H1 (cell line): ENCODE results near the gene SMARCA2. TPM values are rescaled to one million over a fixed set of nuclear protein-coding genes. Genes with fewer than 3 reads are reported as not detected.

ENCODE experiments used
- CTCF ChIA-PET: fragments of 300-600 bp; sonication (Branson Sonifier 250); formaldehyde crosslinking; loops from one replicate; lab custom pipeline; 2021; ENCODE audit not compliant: partially characterized antibody; lab: Charles Lee
- POLR2A ChIA-PET: fragments of 300-600 bp; sonication (Branson Sonifier 250); formaldehyde crosslinking; loops from one replicate; lab custom pipeline; 2021; ENCODE audit warnings: inconsistent platforms; ENCODE audit not compliant: partially characterized antibody; lab: Charles Lee
- DNase-seq, 2 experiments: peaks; one replicate each; pipeline versions ENCODE4 v3.0.0 to v3.0.0-alpha.2; 2010 to 2022; ENCODE audit warnings: low spot score in 2 of 2, low read depth in 1 of 2, mixed read lengths in 1 of 2
- FAIRE-seq: peaks from 2 replicates; lab custom pipeline; 2011; peaks lifted over from hg19 to GRCh38; lab: Jason Lieb, UNC
- H2AFZ ChIP-seq: 2 replicates; pipeline ENCODE4 v1.8.1; 2012; ENCODE audit warnings: low read length, inconsistent platforms
- H2AK5ac ChIP-seq: 2 replicates; pipeline ENCODE4 v1.6.1; 2013; ENCODE audit warnings: low read depth, low read length
- H2BK120ac ChIP-seq: replicated peaks from 2 replicates; pipeline ENCODE3; 2013; ENCODE audit warnings: low read depth, low read length, inconsistent platforms
- H2BK12ac ChIP-seq: 2 replicates; pipeline ENCODE4 v1.6.1; 2013; ENCODE audit warnings: low read depth, low read length
- H2BK15ac ChIP-seq: 2 replicates; pipeline ENCODE4 v1.6.1; 2013; ENCODE audit warnings: low read length
- H2BK20ac ChIP-seq: 2 replicates; pipeline ENCODE4 v1.6.1; 2013; ENCODE audit warnings: low read length
- H2BK5ac ChIP-seq: 2 replicates; pipeline ENCODE4 v1.6.1; 2013; ENCODE audit warnings: low read depth, low read length
- H3K14ac ChIP-seq: 2 replicates; pipeline ENCODE4 v1.6.1; 2013; ENCODE audit warnings: inconsistent platforms; ENCODE audit not compliant: insufficient read length
- H3K18ac ChIP-seq: 2 replicates; pipeline ENCODE4 v1.6.1; 2013; ENCODE audit warnings: low read length; ENCODE audit errors: extremely low read depth
- H3K23ac ChIP-seq: 2 replicates; pipeline ENCODE4 v1.6.1; 2013; ENCODE audit warnings: inconsistent platforms; ENCODE audit not compliant: insufficient read length
- H3K23me2 ChIP-seq: 2 replicates; pipeline ENCODE4 v1.6.1; 2013; ENCODE audit warnings: low read depth, low read length
- H3K27ac ChIP-seq: 2 replicates; pipeline ENCODE4 v1.6.1; 2011; ENCODE audit warnings: low read depth, low read length, inconsistent platforms
- H3K27me3 ChIP-seq, 4 experiments: replicated peaks in 1 of 4; 1 replicate in 1 of 4; 2 replicates in 3 of 4; pipeline versions ENCODE4 v1.6.1 to v1.8.1; 2011 to 2013; ENCODE audit warnings: low read length in 3 of 4, mild to moderate bottlenecking in 3 of 4, inconsistent platforms in 2 of 4, mixed read lengths in 2 of 4, moderate library complexity in 1 of 4; ENCODE audit not compliant: control insufficient read depth in 3 of 4, insufficient read depth in 3 of 4; ENCODE audit errors: extremely low read depth in 1 of 4
- H3K36me3 ChIP-seq, 4 experiments: 2 replicates each; pipeline versions ENCODE4 v1.6.1 to v1.8.1; 2011 to 2013; ENCODE audit warnings: mild to moderate bottlenecking in 4 of 4, low read length in 3 of 4, moderate library complexity in 2 of 4, control low read depth in 1 of 4, inconsistent platforms in 1 of 4; ENCODE audit not compliant: insufficient read depth in 4 of 4, control insufficient read depth in 2 of 4
- H3K4ac ChIP-seq: replicated peaks from 2 replicates; pipeline ENCODE3; 2013; ENCODE audit warnings: low read length, low read depth, mixed read lengths, inconsistent platforms; ENCODE audit not compliant: insufficient read length
- H3K4me1 ChIP-seq, 4 experiments: replicated peaks in 1 of 4; 1 replicate in 1 of 4; 2 replicates in 3 of 4; pipeline versions ENCODE4 v1.6.1 to v1.8.1; 2011 to 2013; ENCODE audit warnings: low read length in 3 of 4, inconsistent platforms in 2 of 4, mixed read lengths in 1 of 4; ENCODE audit not compliant: insufficient read depth in 4 of 4, control insufficient read depth in 3 of 4
- H3K4me2 ChIP-seq, 2 experiments: 2 replicates each; pipeline versions ENCODE4 v1.6.1 to v1.8.1; 2011 to 2013; ENCODE audit warnings: low read depth in 2 of 2, low read length in 2 of 2, control low read depth in 1 of 2, inconsistent platforms in 1 of 2, mild to moderate bottlenecking in 1 of 2; ENCODE audit not compliant: insufficient read depth in 1 of 2
- H3K4me3 ChIP-seq, 4 experiments: fragments of 200-600, 300-600 bp in 1 of 4; sonication (generic), shearing (Covaris generic), sonication (Bioruptor Twin) in 1 of 4; 2 replicates each; pipeline versions ENCODE4 v1.5.1 to v1.8.1; 2011 to 2016; ENCODE audit warnings: low read length in 4 of 4, low read depth in 3 of 4, control low read depth in 2 of 4, inconsistent platforms in 2 of 4, mild to moderate bottlenecking in 2 of 4, mixed read lengths in 1 of 4, moderate library complexity in 1 of 4; ENCODE audit not compliant: insufficient read depth in 2 of 4; ENCODE audit errors: extremely low read depth in 1 of 4
- H3K56ac ChIP-seq: replicated peaks from 2 replicates; pipeline ENCODE3; 2013; ENCODE audit warnings: low read depth, mild to moderate bottlenecking, mixed read lengths, low read length, inconsistent platforms; ENCODE audit not compliant: insufficient read length
- H3K79me1 ChIP-seq: 2 replicates; pipeline ENCODE4 v1.6.1; 2013; ENCODE audit warnings: low read depth, low read length, control low read depth
- H3K79me2 ChIP-seq, 2 experiments: 2 replicates each; pipeline versions ENCODE4 v1.6.1 to v1.8.1; 2012 to 2013; ENCODE audit warnings: low read length in 2 of 2, mild to moderate bottlenecking in 2 of 2, inconsistent platforms in 1 of 2; ENCODE audit not compliant: insufficient read depth in 2 of 2, control insufficient read depth in 1 of 2
- H3K9ac ChIP-seq, 4 experiments: replicated peaks in 1 of 4; 1 replicate in 1 of 4; 2 replicates in 3 of 4; pipeline versions ENCODE4 v1.6.1 to v1.8.1; 2011 to 2013; ENCODE audit warnings: low read depth in 3 of 4, low read length in 3 of 4, control low read depth in 2 of 4, mild to moderate bottlenecking in 2 of 4, moderate library complexity in 2 of 4, inconsistent platforms in 1 of 4; ENCODE audit errors: extremely low read depth in 1 of 4
- H3K9me3 ChIP-seq, 2 experiments: 2 replicates each; pipeline versions ENCODE4 v1.6.1 to v1.8.1; 2012 to 2013; ENCODE audit warnings: mild to moderate bottlenecking in 2 of 2, moderate library complexity in 2 of 2, control low read depth in 1 of 2, inconsistent platforms in 1 of 2, low read depth in 1 of 2, low read length in 1 of 2, mixed read lengths in 1 of 2; ENCODE audit not compliant: insufficient read depth in 2 of 2
- H4K20me1 ChIP-seq, 2 experiments: replicated peaks in 1 of 2; 2 replicates each; pipeline versions ENCODE3 to v1.8.1; 2011 to 2013; ENCODE audit warnings: inconsistent platforms in 2 of 2, low read length in 2 of 2, mild to moderate bottlenecking in 1 of 2; ENCODE audit not compliant: insufficient read depth in 2 of 2, control insufficient read depth in 1 of 2
- H4K5ac ChIP-seq: 2 replicates; pipeline ENCODE4 v1.6.1; 2013; ENCODE audit warnings: low read length, low read depth, mixed read lengths, inconsistent platforms; ENCODE audit not compliant: insufficient read length
- H4K8ac ChIP-seq: 2 replicates; pipeline ENCODE4 v1.8.0; 2013; ENCODE audit warnings: mild to moderate bottlenecking, moderate library complexity, low read length, inconsistent platforms; ENCODE audit not compliant: insufficient read depth; ENCODE audit errors: extremely low read depth
- H4K91ac ChIP-seq: replicated peaks from 2 replicates; pipeline ENCODE3; 2013; ENCODE audit warnings: low read length, mixed read lengths, inconsistent platforms; ENCODE audit not compliant: insufficient read length
- CTBP2 ChIP-seq: IDR thresholded peaks from 2 replicates; pipeline ENCODE4 v1.7.0; 2011; ENCODE audit warnings: borderline replicate concordance, mild to moderate bottlenecking, moderate library complexity, mixed read lengths, low read length; ENCODE audit not compliant: insufficient read depth, insufficient read length
- MAX ChIP-seq: IDR thresholded peaks from 2 replicates; pipeline ENCODE4 v1.6.1; 2012; ENCODE audit warnings: inconsistent platforms
- RAD21 ChIP-seq, 2 experiments: IDR thresholded peaks in 1 of 2; conservative IDR thresholded peaks in 1 of 2; 2 replicates each; pipeline ENCODE4 v1.6.1; 2011; ENCODE audit warnings: low read depth in 2 of 2, low read length in 2 of 2, improper control_type of control experiment in 1 of 2, inconsistent platforms in 1 of 2, mild to moderate bottlenecking in 1 of 2, moderate library complexity in 1 of 2
- TCF12 ChIP-seq: IDR thresholded peaks from 2 replicates; pipeline ENCODE4 v1.6.1; 2011; ENCODE audit warnings: low read depth, mild to moderate bottlenecking, low read length
- WGBS, 2 experiments: shearing (Covaris generic) in 1 of 2; methylation state at CpG; one replicate each; pipeline versions ENCODE4 v1.1.6 to v1.1.7; 2013 to 2015; ENCODE audit warnings: low lambda C conversion rate in 2 of 2, mixed read lengths in 2 of 2, inconsistent platforms in 1 of 2, low coverage in 1 of 2, missing lambda C conversion rate in 1 of 2; ENCODE audit not compliant: insufficient replicate concordance in 2 of 2, insufficient coverage in 1 of 2, insufficient read length in 1 of 2; ENCODE audit errors: extremely low coverage in 1 of 2, missing lambda C conversion rate in 1 of 2; 5-methylcytosine and 5-hydroxymethylcytosine counted together
- polyA plus RNA-seq, 7 experiments: library from polyadenylated mRNA; depleted of rRNA in 3 of 7; stranded (reverse) in 5 of 7; unstranded in 2 of 7; fragments of >200 nt in 5 of 7; fragments of 200-250 nt in 2 of 7; gene quantifications; 1 replicate in 5 of 7; 2 replicates in 1 of 7; 4 replicates in 1 of 7; pipeline versions ENCODE4 v1.2.1 to v1.2.3, GENCODE V29; 2011 to 2013; ENCODE audit warnings: missing spikeins in 2 of 7, mixed read lengths in 2 of 7
- total RNA-seq: library from RNA; stranded (reverse); fragmentation: NEBNext Ultra II Directional; extraction: Animal tissue kit (Norgen Biotek cat#: 25700); gene quantifications from 2 replicates; pipeline ENCODE4 v1.2.1, GENCODE V29; 2021
- TF ChIP-seq, protein P1 (sequence below): IDR thresholded peaks from 2 replicates; pipeline ENCODE4 v1.6.1; 2012; ENCODE audit warnings: inconsistent platforms
- TF ChIP-seq, protein P2 (sequence below), 3 experiments: IDR thresholded peaks; 1 replicate in 2 of 3; 2 replicates in 1 of 3; pipeline versions ENCODE4 v1.5.1 to v1.6.1; 2011; ENCODE audit warnings: low read length in 3 of 3, mild to moderate bottlenecking in 3 of 3, inconsistent platforms in 2 of 3, low read depth in 1 of 3, moderate library complexity in 1 of 3; ENCODE audit not compliant: insufficient read depth in 1 of 3; ENCODE audit errors: control extremely low read depth in 1 of 3

Gene SMARCA2
- total and polyA plus RNA-seq, 2 of the 8 experiments (the other 6 are each of a cell fraction or from before 2014, with no cell fraction given) = 6.3 to 21.7 TPM

DNA sequence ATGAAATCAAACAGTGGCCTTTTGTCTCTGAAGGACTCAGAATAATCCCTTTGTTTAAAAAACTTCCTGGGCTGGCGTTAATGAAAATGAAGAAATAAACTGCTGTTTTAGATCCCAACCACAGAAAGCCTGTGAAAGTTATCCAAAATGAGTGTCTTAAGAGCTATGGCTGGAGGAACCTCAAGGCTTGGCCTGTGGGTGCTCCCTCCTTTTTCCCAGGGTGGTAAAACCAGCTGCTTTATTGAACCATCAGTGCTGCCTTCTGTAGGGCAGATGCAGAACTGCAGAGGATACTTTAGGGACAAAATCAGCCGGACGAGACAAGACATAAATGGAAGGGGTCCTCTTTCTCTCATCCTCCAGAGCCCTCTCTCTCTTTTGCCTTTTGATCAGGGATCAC lies 100.9 kb downstream of the SMARCA2 start:
- FAIRE-seq (peak; percentile 94), DNase-seq (peak in 1 of 2 experiments; percentile 70)
- H3K27ac ChIP-seq = no peak overlapping the region
- no peak overlapping the region for H3K4me3 ChIP-seq
- H2AFZ ChIP-seq = 0 out of 2 replicates have a peak overlapping the region, but pooled peaks have one; percentile 39
- no peaks in the 10 kb centered on the region for H3K9me3 ChIP-seq
- no peaks in the 10 kb centered on the region for H3K36me3 ChIP-seq
- no peak overlapping the region for H2BK15ac ChIP-seq
- no peaks in the 10 kb centered on the region for H3K27me3 ChIP-seq
- H3K4me2 ChIP-seq = no peak overlapping the region
- H3K23ac ChIP-seq = no peak overlapping the region
- no peak overlapping the region for H3K9ac ChIP-seq
- no peak overlapping the region for H3K4ac ChIP-seq
- no peak overlapping the region for H2BK120ac ChIP-seq
- H3K79me2 ChIP-seq = no peaks in the 10 kb centered on the region
- H3K4me1 ChIP-seq = no peaks in the 10 kb centered on the region
- no peak overlapping the region for H4K8ac ChIP-seq
- no peak overlapping the region for H3K14ac ChIP-seq
- H2AK5ac ChIP-seq = no peak overlapping the region
- no peak overlapping the region for H2BK12ac ChIP-seq
- no peak overlapping the region for H4K5ac ChIP-seq
- H3K56ac ChIP-seq = no peak overlapping the region
- no peak overlapping the region for H2BK20ac ChIP-seq
- H4K20me1 ChIP-seq = no peaks in the 10 kb centered on the region
- CTCF ChIA-PET = interaction anchor here (0.6 to 3.4 kb wide), 42 partner anchors 8 to 546 kb away, joined by 3 to 19 read pairs (median 3); no protein-coding TSS in a partner anchor
- H4K91ac ChIP-seq = no peak overlapping the region
- no peaks in the 10 kb centered on the region for H3K23me2 ChIP-seq
- no peak overlapping the region for H2BK5ac ChIP-seq
- WGBS, 2 experiments = 74% methylated on average over 3 of the region's 3 CpGs; no CpG with 5 or more reads in 1 of the 2 experiments
- no peaks in the 10 kb centered on the region for H3K79me1 ChIP-seq
- POLR2A ChIA-PET = interaction anchor here (0.6 to 0.9 kb wide), 2 partner anchors 35 to 66 kb away, joined by 3 read pairs; no protein-coding TSS in a partner anchor
- H3K18ac ChIP-seq = no peak overlapping the region
- TF ChIP-seq TCF12 (0 out of 2 replicates have a peak, but pooled peaks have one; percentile 48), MAX (0 out of 2 replicates have a peak, but pooled peaks have one; percentile 25), CTBP2 (no peak), RAD21 (IDR thresholded peaks at IDR 0.05 in 1 of 2, conservative IDR thresholded peaks at IDR 0.05 in 1 of 2; ENCODE audit: low read depth in 2 of 2, low read length in 2 of 2) (peak; percentile 60 to 72)
- TF ChIP-seq, protein P1, sequence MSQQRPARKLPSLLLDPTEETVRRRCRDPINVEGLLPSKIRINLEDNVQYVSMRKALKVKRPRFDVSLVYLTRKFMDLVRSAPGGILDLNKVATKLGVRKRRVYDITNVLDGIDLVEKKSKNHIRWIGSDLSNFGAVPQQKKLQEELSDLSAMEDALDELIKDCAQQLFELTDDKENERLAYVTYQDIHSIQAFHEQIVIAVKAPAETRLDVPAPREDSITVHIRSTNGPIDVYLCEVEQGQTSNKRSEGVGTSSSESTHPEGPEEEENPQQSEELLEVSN = peak; percentile 71; the same call in 1 of the 2 replicates
- TF ChIP-seq, protein P2, sequence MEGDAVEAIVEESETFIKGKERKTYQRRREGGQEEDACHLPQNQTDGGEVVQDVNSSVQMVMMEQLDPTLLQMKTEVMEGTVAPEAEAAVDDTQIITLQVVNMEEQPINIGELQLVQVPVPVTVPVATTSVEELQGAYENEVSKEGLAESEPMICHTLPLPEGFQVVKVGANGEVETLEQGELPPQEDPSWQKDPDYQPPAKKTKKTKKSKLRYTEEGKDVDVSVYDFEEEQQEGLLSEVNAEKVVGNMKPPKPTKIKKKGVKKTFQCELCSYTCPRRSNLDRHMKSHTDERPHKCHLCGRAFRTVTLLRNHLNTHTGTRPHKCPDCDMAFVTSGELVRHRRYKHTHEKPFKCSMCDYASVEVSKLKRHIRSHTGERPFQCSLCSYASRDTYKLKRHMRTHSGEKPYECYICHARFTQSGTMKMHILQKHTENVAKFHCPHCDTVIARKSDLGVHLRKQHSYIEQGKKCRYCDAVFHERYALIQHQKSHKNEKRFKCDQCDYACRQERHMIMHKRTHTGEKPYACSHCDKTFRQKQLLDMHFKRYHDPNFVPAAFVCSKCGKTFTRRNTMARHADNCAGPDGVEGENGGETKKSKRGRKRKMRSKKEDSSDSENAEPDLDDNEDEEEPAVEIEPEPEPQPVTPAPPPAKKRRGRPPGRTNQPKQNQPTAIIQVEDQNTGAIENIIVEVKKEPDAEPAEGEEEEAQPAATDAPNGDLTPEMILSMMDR (IDR thresholded peaks at IDR 0.05; ENCODE audit: control extremely low read depth in 1 of 3, insufficient read depth in 1 of 3, low read depth in 1 of 3, low read length in 3 of 3) = peak; percentile 30 to 85 (median 67)
